Osteocyte (in vitro differentiated cells): ENCODE results near the gene PDC. TPM values are rescaled to one million over a fixed set of nuclear protein-coding genes. Genes with fewer than 3 reads are reported as not detected.
"Not testable (repeated sequence)": the region's sequence is repeated elsewhere in the genome, so short reads cannot be mapped to it uniquely, and the experiment has no call there.

Experiments
- DNase-seq: peaks from one replicate; pipeline ENCODE4 v3.0.0; 2021; ENCODE audit warnings: mixed read lengths; ENCODE audit not compliant: unreplicated experiment; ENCODE audit errors: extremely low spot score
- H3K27ac Mint-ChIP-seq: one replicate; pipeline ENCODE4 v1.8.0; 2021; ENCODE audit warnings: mild to moderate bottlenecking, mixed read lengths; ENCODE audit not compliant: unreplicated experiment
- H3K27me3 Mint-ChIP-seq: one replicate; pipeline ENCODE4 v1.8.0; 2021; ENCODE audit warnings: mixed read lengths; ENCODE audit not compliant: unreplicated experiment
- H3K36me3 Mint-ChIP-seq: one replicate; pipeline ENCODE4 v1.8.0; 2021; ENCODE audit warnings: mixed read lengths; ENCODE audit not compliant: unreplicated experiment
- H3K4me1 Mint-ChIP-seq: one replicate; pipeline ENCODE4 v1.8.0; 2021; ENCODE audit warnings: mixed read lengths; ENCODE audit not compliant: unreplicated experiment
- H3K4me3 Mint-ChIP-seq: one replicate; pipeline ENCODE4 v1.8.0; 2021; ENCODE audit warnings: mild to moderate bottlenecking, moderate library complexity, mixed read lengths; ENCODE audit not compliant: unreplicated experiment
- H3K9me3 Mint-ChIP-seq: one replicate; pipeline ENCODE4 v1.8.0; 2021; ENCODE audit warnings: mixed read lengths; ENCODE audit not compliant: unreplicated experiment
- CTCF ChIP-seq: fragments of 200-600 bp; sonication (generic); IDR thresholded peaks from 2 replicates; pipeline ENCODE4 v1.5.0; 2021; ENCODE audit warnings: antibody characterized with exemption, mild to moderate bottlenecking, moderate library complexity
- total RNA-seq: library from RNA; stranded (reverse); gene quantifications from 2 replicates; pipeline ENCODE4 v1.2.1, GENCODE V29; 2021

Gene PDC
- total RNA-seq, 1 donor from 2014 or later, result not detected

- no peak overlapping the region for H3K27ac Mint-ChIP-seq
- TF ChIP-seq CTCF, result no peak
- peaks cover 15% of the 10 kb centered on the region for H3K4me1 Mint-ChIP-seq
- no peaks in the 10 kb centered on the region for H3K9me3 Mint-ChIP-seq
- no peak overlapping the region for H3K4me3 Mint-ChIP-seq
- no peak for DNase-seq
- no peaks in the 10 kb centered on the region for H3K36me3 Mint-ChIP-seq
- H3K27me3 Mint-ChIP-seq, result no peaks in the 10 kb centered on the region
Measured at GRCh38 chr1:186473047-186473446, 12.1 kb upstream of the PDC start.

- no peak for TF ChIP-seq CTCF
- Mint-ChIP-seq H3K9me3 (no peaks in the 10 kb centered on the region), H3K27me3 (no peaks in the 10 kb centered on the region), H3K4me1 (peaks cover 11% of the 10 kb centered on the region), H3K27ac (peak overlapping the region; percentile 45), H3K36me3 (peaks cover 2% of the 10 kb centered on the region), H3K4me3 (no peak overlapping the region)
- no peak for DNase-seq
Measured at GRCh38 chr1:186465946-186466345, 5.0 kb upstream of the PDC start.

- H3K27me3 Mint-ChIP-seq, H3K9me3 Mint-ChIP-seq, DNase-seq, H3K4me3 Mint-ChIP-seq, H3K36me3 Mint-ChIP-seq: not testable (repeated sequence)
- Mint-ChIP-seq H3K27ac (peak overlapping the region; percentile 45), H3K4me1 (peaks cover 11% of the 10 kb centered on the region)
Measured at GRCh38 chr1:186465491-186465890, 4.6 kb upstream of the PDC start.

- Mint-ChIP-seq H3K4me3 (no peak overlapping the region), H3K27me3 (no peaks in the 10 kb centered on the region), H3K4me1 (peaks cover 11% of the 10 kb centered on the region), H3K9me3 (no peaks in the 10 kb centered on the region), H3K36me3 (peaks cover 2% of the 10 kb centered on the region), H3K27ac (no peak overlapping the region)
- DNase-seq, result no peak
- no peak for TF ChIP-seq CTCF
Measured at GRCh38 chr1:186463926-186464325, 3.0 kb upstream of the PDC start.

- Mint-ChIP-seq H3K36me3 (peaks cover 2% of the 10 kb centered on the region), H3K27me3 (no peaks in the 10 kb centered on the region), H3K4me3 (no peak overlapping the region), H3K27ac (no peak overlapping the region), H3K9me3 (no peaks in the 10 kb centered on the region), H3K4me1 (peaks cover 11% of the 10 kb centered on the region)
- no peak for TF ChIP-seq CTCF
- DNase-seq, result no peak
Measured at GRCh38 chr1:186463511-186463910, 2.6 kb upstream of the PDC start.

GRCh38 chr1:186459161-186459560, 1.8 kb downstream of the PDC start:
- H3K4me1 Mint-ChIP-seq, result not testable (repeated sequence)

More at GRCh38 chr1:186459161-186459560, 1.8 kb downstream of the PDC start:
- not testable (repeated sequence) for H3K27ac Mint-ChIP-seq, DNase-seq, H3K27me3 Mint-ChIP-seq, H3K4me3 Mint-ChIP-seq, H3K9me3 Mint-ChIP-seq, H3K36me3 Mint-ChIP-seq
